ENCODE data around the gene ZBTB37. TPM values are rescaled to one million over a fixed set of nuclear protein-coding genes. Genes with fewer than 3 reads are reported as not detected.
"Not testable (repeated sequence)": the region's sequence is repeated elsewhere in the genome, so short reads cannot be mapped to it uniquely, and the experiment has no call there.

ZBTB37 gene
- polyA plus RNA-seq, 2 donors, result 0.47 to 1.3 TPM

GRCh38 chr1:173871500-173871899, 3.3 kb downstream of the ZBTB37 start:
- H3K4me3 ChIP-seq (ENCODE audit: low read depth in 1 of 2, low read length in 2 of 2), result no peak overlapping the region
- peaks cover 0 to 2% of the 10 kb centered on the region in 2 donors for H3K36me3 ChIP-seq (ENCODE audit: control insufficient read depth in 2 of 2, insufficient read depth in 2 of 2, low read length in 1 of 2)
- H3K27ac ChIP-seq (ENCODE audit: low read depth in 2 of 2, low read length in 1 of 2), result no peak overlapping the region
- no peaks in the 10 kb centered on the region for H3K4me1 ChIP-seq (ENCODE audit: control insufficient read depth in 2 of 2, insufficient read depth in 2 of 2, low read length in 1 of 2)
- 77 to 79% methylated on average over 2 of the region's 2 CpGs for WGBS, 2 donors
- H3K9me3 ChIP-seq (ENCODE audit: control insufficient read depth in 2 of 2, insufficient read depth in 1 of 2, low read depth in 1 of 2, low read length in 1 of 2), result no peaks in the 10 kb centered on the region
- no peaks in the 10 kb centered on the region for H3K27me3 ChIP-seq (ENCODE audit: control insufficient read depth in 1 of 2, insufficient read depth in 2 of 2, low read length in 2 of 2)

GRCh38 chr1:173876732-173877131, 8.6 kb downstream of the ZBTB37 start:
- H3K36me3 ChIP-seq (ENCODE audit: control insufficient read depth in 2 of 2, insufficient read depth in 2 of 2, low read length in 1 of 2), result peaks cover 2 to 3% of the 10 kb centered on the region in 2 donors
- no peak overlapping the region for H3K4me3 ChIP-seq (ENCODE audit: low read depth in 1 of 2, low read length in 2 of 2)
- WGBS, 2 donors, result 88 to 91% methylated on average over 5 of the region's 5 CpGs
- H3K27ac ChIP-seq (ENCODE audit: low read depth in 2 of 2, low read length in 1 of 2), result no peak overlapping the region
- no peaks in the 10 kb centered on the region for H3K27me3 ChIP-seq (ENCODE audit: control insufficient read depth in 1 of 2, insufficient read depth in 2 of 2, low read length in 2 of 2)
- no peaks in the 10 kb centered on the region for H3K4me1 ChIP-seq (ENCODE audit: control insufficient read depth in 2 of 2, insufficient read depth in 2 of 2, low read length in 1 of 2)
- no peaks in the 10 kb centered on the region for H3K9me3 ChIP-seq (ENCODE audit: control insufficient read depth in 2 of 2, insufficient read depth in 1 of 2, low read depth in 1 of 2, low read length in 1 of 2)

- H3K4me1 ChIP-seq (ENCODE audit: control insufficient read depth in 2 of 2, insufficient read depth in 2 of 2, low read length in 1 of 2), result no peaks in the 10 kb centered on the region
- H3K27ac ChIP-seq (ENCODE audit: low read depth in 2 of 2, low read length in 1 of 2), result no peak overlapping the region
- H3K27me3 ChIP-seq (ENCODE audit: control insufficient read depth in 1 of 2, insufficient read depth in 2 of 2, low read length in 2 of 2), result no peaks in the 10 kb centered on the region
- peaks cover 2 to 3% of the 10 kb centered on the region in 2 donors for H3K36me3 ChIP-seq (ENCODE audit: control insufficient read depth in 2 of 2, insufficient read depth in 2 of 2, low read length in 1 of 2)
- H3K4me3 ChIP-seq (ENCODE audit: low read depth in 1 of 2, low read length in 2 of 2), result no peak overlapping the region
- no peaks in the 10 kb centered on the region for H3K9me3 ChIP-seq (ENCODE audit: control insufficient read depth in 2 of 2, insufficient read depth in 1 of 2, low read depth in 1 of 2, low read length in 1 of 2)
Observed at GRCh38 chr1:173878251-173878650, 10.1 kb downstream of the ZBTB37 start.

- 71% methylated on average over 4 of the region's 4 CpGs for WGBS, 2 donors
- H3K36me3 ChIP-seq (ENCODE audit: control insufficient read depth in 2 of 2, insufficient read depth in 2 of 2, low read length in 1 of 2), result not testable (repeated sequence)
Observed at GRCh38 chr1:173881117-173881516, 12.9 kb downstream of the ZBTB37 start.

GRCh38 chr1:173884701-173885100, 16.5 kb downstream of the ZBTB37 start:
- no peak overlapping the region for H3K27ac ChIP-seq (ENCODE audit: low read depth in 2 of 2, low read length in 1 of 2)
- no peaks in the 10 kb centered on the region for H3K9me3 ChIP-seq (ENCODE audit: control insufficient read depth in 2 of 2, insufficient read depth in 1 of 2, low read depth in 1 of 2, low read length in 1 of 2)
- 91 to 93% methylated on average over 5 of the region's 5 CpGs for WGBS, 2 donors
- no peaks in the 10 kb centered on the region for H3K4me1 ChIP-seq (ENCODE audit: control insufficient read depth in 2 of 2, insufficient read depth in 2 of 2, low read length in 1 of 2)
- H3K4me3 ChIP-seq (ENCODE audit: low read depth in 1 of 2, low read length in 2 of 2), result no peak overlapping the region
- H3K27me3 ChIP-seq (ENCODE audit: control insufficient read depth in 1 of 2, insufficient read depth in 2 of 2, low read length in 2 of 2), result no peaks in the 10 kb centered on the region
- peaks cover 6 to 7% of the 10 kb centered on the region in 2 donors for H3K36me3 ChIP-seq (ENCODE audit: control insufficient read depth in 2 of 2, insufficient read depth in 2 of 2, low read length in 1 of 2)

More at GRCh38 chr1:173881117-173881516, 12.9 kb downstream of the ZBTB37 start:
- not testable (repeated sequence) for H3K27me3 ChIP-seq (ENCODE audit: control insufficient read depth in 1 of 2, insufficient read depth in 2 of 2, low read length in 2 of 2); H3K9me3 ChIP-seq (ENCODE audit: control insufficient read depth in 2 of 2, insufficient read depth in 1 of 2, low read depth in 1 of 2, low read length in 1 of 2); H3K27ac ChIP-seq (ENCODE audit: low read depth in 2 of 2, low read length in 1 of 2); H3K4me3 ChIP-seq (ENCODE audit: low read depth in 1 of 2, low read length in 2 of 2); H3K4me1 ChIP-seq (ENCODE audit: control insufficient read depth in 2 of 2, insufficient read depth in 2 of 2, low read length in 1 of 2)

- H3K36me3 ChIP-seq (ENCODE audit: control insufficient read depth in 2 of 2, insufficient read depth in 2 of 2, low read length in 1 of 2), result peaks cover 6 to 7% of the 10 kb centered on the region in 2 donors
- H3K27me3 ChIP-seq (ENCODE audit: control insufficient read depth in 1 of 2, insufficient read depth in 2 of 2, low read length in 2 of 2), result no peaks in the 10 kb centered on the region
- H3K4me1 ChIP-seq (ENCODE audit: control insufficient read depth in 2 of 2, insufficient read depth in 2 of 2, low read length in 1 of 2), result no peaks in the 10 kb centered on the region
- no peak overlapping the region for H3K27ac ChIP-seq (ENCODE audit: low read depth in 2 of 2, low read length in 1 of 2)
- H3K9me3 ChIP-seq (ENCODE audit: control insufficient read depth in 2 of 2, insufficient read depth in 1 of 2, low read depth in 1 of 2, low read length in 1 of 2), result no peaks in the 10 kb centered on the region
- no peak overlapping the region for H3K4me3 ChIP-seq (ENCODE audit: low read depth in 1 of 2, low read length in 2 of 2)
- 83 to 85% methylated on average over 4 of the region's 4 CpGs for WGBS, 2 donors
Observed at GRCh38 chr1:173886746-173887611, 18.8 kb downstream of the ZBTB37 start.

GRCh38 chr1:173887627-173888026, 19.4 kb downstream of the ZBTB37 start:
- Histone ChIP-seq H3K27ac (ENCODE audit: low read depth in 2 of 2, low read length in 1 of 2) (no peak overlapping the region), H3K36me3 (ENCODE audit: control insufficient read depth in 2 of 2, insufficient read depth in 2 of 2, low read length in 1 of 2) (peaks cover 6 to 7% of the 10 kb centered on the region in 2 donors), H3K4me1 (ENCODE audit: control insufficient read depth in 2 of 2, insufficient read depth in 2 of 2, low read length in 1 of 2) (no peaks in the 10 kb centered on the region), H3K9me3 (ENCODE audit: control insufficient read depth in 2 of 2, insufficient read depth in 1 of 2, low read depth in 1 of 2, low read length in 1 of 2) (no peaks in the 10 kb centered on the region), H3K27me3 (ENCODE audit: control insufficient read depth in 1 of 2, insufficient read depth in 2 of 2, low read length in 2 of 2) (no peaks in the 10 kb centered on the region), H3K4me3 (ENCODE audit: low read depth in 1 of 2, low read length in 2 of 2) (no peak overlapping the region)
- 98% methylated on average over 2 of the region's 2 CpGs for WGBS, 2 donors

GRCh38 chr1:173888749-173889148, 20.6 kb downstream of the ZBTB37 start:
- Histone ChIP-seq H3K27me3 (ENCODE audit: control insufficient read depth in 1 of 2, insufficient read depth in 2 of 2, low read length in 2 of 2) (no peaks in the 10 kb centered on the region), H3K9me3 (ENCODE audit: control insufficient read depth in 2 of 2, insufficient read depth in 1 of 2, low read depth in 1 of 2, low read length in 1 of 2) (no peaks in the 10 kb centered on the region), H3K4me3 (ENCODE audit: low read depth in 1 of 2, low read length in 2 of 2) (no peak overlapping the region), H3K36me3 (ENCODE audit: control insufficient read depth in 2 of 2, insufficient read depth in 2 of 2, low read length in 1 of 2) (peaks cover 6 to 7% of the 10 kb centered on the region in 2 donors), H3K27ac (ENCODE audit: low read depth in 2 of 2, low read length in 1 of 2) (no peak overlapping the region), H3K4me1 (ENCODE audit: control insufficient read depth in 2 of 2, insufficient read depth in 2 of 2, low read length in 1 of 2) (no peaks in the 10 kb centered on the region)

DNA sequence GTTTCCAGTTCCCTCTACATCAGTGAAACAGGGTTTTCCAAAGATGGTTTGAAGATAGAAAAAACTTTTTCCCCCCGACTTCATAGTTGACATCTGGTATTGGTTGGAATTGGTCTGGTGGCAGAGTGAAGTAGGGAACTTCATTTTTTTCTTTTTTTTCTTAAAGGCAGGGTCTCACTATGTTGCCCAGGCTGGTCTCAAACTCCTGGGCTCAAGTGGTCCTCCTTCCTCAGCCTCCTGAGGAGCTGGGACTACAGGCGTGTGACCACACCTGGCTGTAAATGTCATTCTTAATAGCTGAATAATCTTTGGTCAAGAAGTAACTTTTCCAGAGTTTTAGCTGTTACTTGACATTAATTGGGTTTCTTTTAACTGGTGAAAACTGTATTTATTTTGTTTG, 21.7 kb downstream of the ZBTB37 start:
- Histone ChIP-seq H3K27ac (ENCODE audit: low read depth in 2 of 2, low read length in 1 of 2) (no peak overlapping the region), H3K9me3 (ENCODE audit: control insufficient read depth in 2 of 2, insufficient read depth in 1 of 2, low read depth in 1 of 2, low read length in 1 of 2) (no peaks in the 10 kb centered on the region), H3K27me3 (ENCODE audit: control insufficient read depth in 1 of 2, insufficient read depth in 2 of 2, low read length in 2 of 2) (no peaks in the 10 kb centered on the region), H3K36me3 (ENCODE audit: control insufficient read depth in 2 of 2, insufficient read depth in 2 of 2, low read length in 1 of 2) (peaks cover 7 to 9% of the 10 kb centered on the region in 2 donors), H3K4me3 (ENCODE audit: low read depth in 1 of 2, low read length in 2 of 2) (no peak overlapping the region), H3K4me1 (ENCODE audit: control insufficient read depth in 2 of 2, insufficient read depth in 2 of 2, low read length in 1 of 2) (no peaks in the 10 kb centered on the region)
- WGBS, 2 donors, result 95 to 98% methylated on average over 2 of the region's 2 CpGs

DNA sequence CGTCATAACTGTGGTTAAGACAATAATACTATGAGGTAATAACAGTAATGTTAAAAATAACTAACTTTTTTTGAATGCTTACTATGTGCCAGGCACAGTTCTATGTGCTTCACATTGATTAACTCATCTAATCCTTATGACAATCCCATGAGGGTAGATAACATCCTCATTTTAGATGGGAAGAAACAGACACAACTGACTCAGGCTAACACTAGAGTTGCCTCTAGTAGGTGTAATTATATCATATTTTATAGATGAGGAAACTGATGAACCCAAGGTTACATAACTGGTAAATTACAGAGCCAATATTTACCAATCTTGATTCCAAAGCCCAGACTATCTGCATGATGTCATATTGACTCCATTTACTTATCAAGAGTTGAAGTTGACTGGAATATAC, 25.4 kb downstream of the ZBTB37 start:
- no peak overlapping the region for H3K4me3 ChIP-seq (ENCODE audit: low read depth in 1 of 2, low read length in 2 of 2)
- no peaks in the 10 kb centered on the region for H3K4me1 ChIP-seq (ENCODE audit: control insufficient read depth in 2 of 2, insufficient read depth in 2 of 2, low read length in 1 of 2)
- H3K9me3 ChIP-seq (ENCODE audit: control insufficient read depth in 2 of 2, insufficient read depth in 1 of 2, low read depth in 1 of 2, low read length in 1 of 2), result no peaks in the 10 kb centered on the region
- H3K27me3 ChIP-seq (ENCODE audit: control insufficient read depth in 1 of 2, insufficient read depth in 2 of 2, low read length in 2 of 2), result no peaks in the 10 kb centered on the region
- H3K27ac ChIP-seq (ENCODE audit: low read depth in 2 of 2, low read length in 1 of 2), result no peak overlapping the region
- 91% methylated on average over 1 of the region's 1 CpG for WGBS, 2 donors
- peaks cover 0 to 3% of the 10 kb centered on the region in 2 donors for H3K36me3 ChIP-seq (ENCODE audit: control insufficient read depth in 2 of 2, insufficient read depth in 2 of 2, low read length in 1 of 2)
